CD4-positive, alpha-beta memory T cell (primary cell): ENCODE results near the gene IL3. TPM values are rescaled to one million over a fixed set of nuclear protein-coding genes. Genes with fewer than 3 reads are reported as not detected.

ENCODE experiments used
- CTCF ChIA-PET: fragments of 350-600 bp; sonication (Branson Sonifier 250); formaldehyde crosslinking; loops from one replicate; lab custom pipeline; 2021; ENCODE audit warnings: inconsistent platforms; ENCODE audit not compliant: partially characterized antibody; lab: Charles Lee
- POLR2A ChIA-PET: fragments of 350-600 bp; sonication (Branson Sonifier 250); formaldehyde crosslinking; loops from one replicate; lab custom pipeline; 2021; ENCODE audit not compliant: partially characterized antibody; lab: Charles Lee
- DNase-seq, 5 donors: peaks; one replicate each; pipeline versions ENCODE4 v3.0.0 to v3.0.0-alpha.2; 2020 to 2022; ENCODE audit warnings: mixed read lengths in 1 of 5
- H3K27ac ChIP-seq: one replicate; pipeline ENCODE4 v1.7.0; 2013; ENCODE audit warnings: low read depth, low read length
- H3K27me3 ChIP-seq: 2 replicates; pipeline ENCODE4 v1.7.0; 2013; ENCODE audit warnings: mild to moderate bottlenecking, low read length, moderate library complexity; ENCODE audit not compliant: insufficient read depth
- H3K36me3 ChIP-seq: 2 replicates; pipeline ENCODE4 v1.7.0; 2013; ENCODE audit warnings: mild to moderate bottlenecking, low read length, moderate library complexity; ENCODE audit not compliant: insufficient read depth
- H3K4me1 ChIP-seq: 2 replicates; pipeline ENCODE4 v1.7.0; 2013; ENCODE audit warnings: mild to moderate bottlenecking, low read length, moderate library complexity; ENCODE audit not compliant: insufficient read depth
- H3K4me3 ChIP-seq, 2 donors: one replicate each; pipeline ENCODE4 v1.7.0; 2013; ENCODE audit warnings: low read length in 2 of 2, mild to moderate bottlenecking in 1 of 2
- H3K9me3 ChIP-seq, 2 donors: one replicate each; pipeline ENCODE4 v1.7.0; 2013; ENCODE audit warnings: low read length in 2 of 2, control low read depth in 1 of 2; ENCODE audit not compliant: control insufficient read depth in 1 of 2
- H3K27ac Mint-ChIP-seq, 7 donors: one replicate each; pipeline ENCODE4 v1.8.0; 2020 to 2021; ENCODE audit warnings: mixed read lengths in 7 of 7, mild to moderate bottlenecking in 6 of 7, inconsistent platforms in 3 of 7, moderate library complexity in 3 of 7
- H3K27me3 Mint-ChIP-seq, 2 donors: one replicate each; pipeline ENCODE4 v1.8.0; 2020 to 2021; ENCODE audit warnings: mixed read lengths in 2 of 2
- H3K36me3 Mint-ChIP-seq, 2 donors: one replicate each; pipeline ENCODE4 v1.8.0; 2020 to 2021; ENCODE audit warnings: mixed read lengths in 2 of 2, inconsistent platforms in 1 of 2, mild to moderate bottlenecking in 1 of 2
- H3K4me1 Mint-ChIP-seq, 4 donors: one replicate each; pipeline ENCODE4 v1.8.0; 2020 to 2021; ENCODE audit warnings: mixed read lengths in 4 of 4, mild to moderate bottlenecking in 1 of 4
- H3K4me3 Mint-ChIP-seq, 8 donors: one replicate each; pipeline ENCODE4 v1.8.0; 2020 to 2021; ENCODE audit warnings: mixed read lengths in 8 of 8, mild to moderate bottlenecking in 7 of 8, moderate library complexity in 6 of 8, inconsistent platforms in 3 of 8
- H3K9me3 Mint-ChIP-seq, 8 donors: one replicate each; pipeline ENCODE4 v1.8.0; 2020 to 2021; ENCODE audit warnings: mixed read lengths in 8 of 8, mild to moderate bottlenecking in 5 of 8, inconsistent platforms in 3 of 8, moderate library complexity in 1 of 8
- intact Hi-C: fragments of 100-400 bp; cut with micrococcal nuclease; formaldehyde crosslinking; loops from one replicate; pipeline ENCODE4 v1.15.1; 2023
- polyA plus RNA-seq, 2 donors: library from polyadenylated mRNA; unstranded; fragments of 300-500 nt; fragmentation: Illumina TruSeq; gene quantifications; one replicate each; pipeline ENCODE4 v1.2.3, GENCODE V29; 2021
- total RNA-seq, 2 experiments: library from RNA; stranded (reverse); gene quantifications; one replicate each; pipeline ENCODE4 v1.2.3, GENCODE V29; 2021

IL3 gene
- total and polyA plus RNA-seq, 4 experiments from 2014 or later: not detected

GRCh38 chr5:132025403-132025971 lies 35.0 kb upstream of the IL3 start:
- Histone ChIP-seq H3K4me1 (peaks cover 32% of the 10 kb centered on the region), H3K9me3 (no peaks in the 10 kb centered on the region), H3K27me3 (no peaks in the 10 kb centered on the region), H3K27ac (no peak overlapping the region), H3K4me3 (no peak overlapping the region), H3K36me3 (no peaks in the 10 kb centered on the region)
- CTCF ChIA-PET: interaction anchor here (2.1 kb wide), 1 partner anchor 18 kb away, joined by 5 read pairs; no protein-coding TSS in a partner anchor
- POLR2A ChIA-PET: no interaction called here
- intact Hi-C loops: no loop called here
- H3K27ac Mint-ChIP-seq: no peak overlapping the region
- DNase-seq: no peak
- H3K9me3 Mint-ChIP-seq: no peaks in the 10 kb centered on the region
- peaks cover 1 to 2% of the 10 kb centered on the region in 2 donors for H3K27me3 Mint-ChIP-seq
- no peak overlapping the region for H3K4me3 Mint-ChIP-seq
- H3K36me3 Mint-ChIP-seq: no peaks in the 10 kb centered on the region
- H3K4me1 Mint-ChIP-seq: peaks cover 8 to 25% (median 14%) of the 10 kb centered on the region in 4 donors

GRCh38 chr5:132026516-132027008 lies 33.9 kb upstream of the IL3 start:
- Histone ChIP-seq H3K36me3 (no peaks in the 10 kb centered on the region), H3K4me1 (peaks cover 25% of the 10 kb centered on the region), H3K27me3 (no peaks in the 10 kb centered on the region), H3K27ac (no peak overlapping the region), H3K4me3 (no peak overlapping the region), H3K9me3 (no peaks in the 10 kb centered on the region)
- intact Hi-C loops: no loop called here
- Mint-ChIP-seq H3K4me3 (peak overlapping the region in 5 of 8 donors; percentile 9 to 58 (median 55)), H3K27ac (peak overlapping the region in 2 of 7 donors; percentile 48 to 94), H3K4me1 (peaks cover 0 to 19% (median 6%) of the 10 kb centered on the region in 4 donors), H3K27me3 (peaks cover 1 to 4% of the 10 kb centered on the region in 2 donors), H3K9me3 (peaks cover 0 to 2% (median 0%) of the 10 kb centered on the region in 8 donors), H3K36me3 (no peaks in the 10 kb centered on the region)
- CTCF ChIA-PET: no interaction called here
- DNase-seq: peak; percentile 39 to 82 (median 51)
- POLR2A ChIA-PET: no interaction called here

GRCh38 chr5:132027027-132027426 lies 33.4 kb upstream of the IL3 start:
- H3K27ac ChIP-seq: no peak overlapping the region
- Mint-ChIP-seq H3K4me3 (peak overlapping the region in 5 of 8 donors; percentile 2 to 57 (median 43)), H3K36me3 (no peaks in the 10 kb centered on the region), H3K9me3 (peaks cover 0 to 5% (median 0%) of the 10 kb centered on the region in 8 donors), H3K27me3 (peaks cover 1 to 5% of the 10 kb centered on the region in 2 donors), H3K27ac (peak overlapping the region in 3 of 7 donors; percentile 83 to 94 (median 92)), H3K4me1 (peaks cover 0 to 19% (median 6%) of the 10 kb centered on the region in 4 donors)
- H3K4me1 ChIP-seq: peaks cover 25% of the 10 kb centered on the region
- ChIA-PET POLR2A (no interaction called here), CTCF (interaction anchor here (1.5 kb wide), 1 partner anchor 15 kb away, joined by 4 read pairs; no protein-coding TSS in a partner anchor)
- no peak overlapping the region for H3K4me3 ChIP-seq
- intact Hi-C loops: no loop called here
- DNase-seq: no peak
- H3K36me3 ChIP-seq: no peaks in the 10 kb centered on the region
- H3K27me3 ChIP-seq: no peaks in the 10 kb centered on the region
- H3K9me3 ChIP-seq: no peaks in the 10 kb centered on the region

- CTCF ChIA-PET: no interaction called here
- intact Hi-C loops: no loop called here
- Histone ChIP-seq H3K27ac (no peak overlapping the region), H3K4me3 (no peak overlapping the region), H3K27me3 (no peaks in the 10 kb centered on the region), H3K36me3 (no peaks in the 10 kb centered on the region), H3K4me1 (peaks cover 25% of the 10 kb centered on the region), H3K9me3 (no peaks in the 10 kb centered on the region)
- Mint-ChIP-seq H3K36me3 (no peaks in the 10 kb centered on the region), H3K27me3 (peaks cover 1 to 5% of the 10 kb centered on the region in 2 donors), H3K4me1 (peaks cover 0 to 19% (median 4%) of the 10 kb centered on the region in 4 donors), H3K4me3 (no peak overlapping the region), H3K27ac (peak overlapping the region in 3 of 7 donors; percentile 7 to 60 (median 39)), H3K9me3 (peaks cover 0 to 20% (median 10%) of the 10 kb centered on the region in 8 donors)
- DNase-seq: no peak
- POLR2A ChIA-PET: interaction anchor here (0.6 kb wide), 1 partner anchor 12 kb away, joined by 3 read pairs; no protein-coding TSS in a partner anchor
Measured at GRCh38 chr5:132029609-132030330, 30.7 kb upstream of the IL3 start.

- intact Hi-C loops: no loop called here
- Histone ChIP-seq H3K27ac (no peak overlapping the region), H3K4me3 (no peak overlapping the region), H3K4me1 (peaks cover 25% of the 10 kb centered on the region), H3K27me3 (no peaks in the 10 kb centered on the region), H3K36me3 (no peaks in the 10 kb centered on the region), H3K9me3 (no peaks in the 10 kb centered on the region)
- CTCF ChIA-PET: interaction anchor here (1.4 kb wide), 1 partner anchor 23 kb away, joined by 3 read pairs; no protein-coding TSS in a partner anchor
- H3K36me3 Mint-ChIP-seq: no peaks in the 10 kb centered on the region
- peak overlapping the region in 2 of 7 donors; percentile 2 to 15 for H3K27ac Mint-ChIP-seq
- H3K27me3 Mint-ChIP-seq: peaks cover 1 to 5% of the 10 kb centered on the region in 2 donors
- POLR2A ChIA-PET: no interaction called here
- no peak for DNase-seq
- H3K4me3 Mint-ChIP-seq: no peak overlapping the region
- H3K4me1 Mint-ChIP-seq: peaks cover 0 to 19% (median 4%) of the 10 kb centered on the region in 4 donors
- peaks cover 0 to 20% (median 10%) of the 10 kb centered on the region in 8 donors for H3K9me3 Mint-ChIP-seq
Measured at GRCh38 chr5:132030610-132031009, 29.8 kb upstream of the IL3 start.

- POLR2A ChIA-PET: no interaction called here
- intact Hi-C loops: no loop called here
- no peak overlapping the region for H3K27ac Mint-ChIP-seq
Measured at GRCh38 chr5:132032196-132032595, 28.3 kb upstream of the IL3 start.

GRCh38 chr5:132033122-132033521 lies 27.3 kb upstream of the IL3 start:
- H3K4me3 ChIP-seq: no peak overlapping the region
- intact Hi-C loops: no loop called here
- H3K4me3 Mint-ChIP-seq: no peak overlapping the region
- ChIA-PET POLR2A (no interaction called here), CTCF (interaction anchor here (1.8 kb wide), 1 partner anchor 30 kb away, joined by 7 read pairs; no protein-coding TSS in a partner anchor)
- H3K36me3 Mint-ChIP-seq: no peaks in the 10 kb centered on the region
- H3K27ac ChIP-seq: no peak overlapping the region
- no peak overlapping the region for H3K27ac Mint-ChIP-seq
- peaks cover 1 to 5% of the 10 kb centered on the region in 2 donors for H3K27me3 Mint-ChIP-seq
- no peaks in the 10 kb centered on the region for H3K27me3 ChIP-seq
- peaks cover 0 to 25% (median 12%) of the 10 kb centered on the region in 8 donors for H3K9me3 Mint-ChIP-seq
- H3K9me3 ChIP-seq: no peaks in the 10 kb centered on the region
- no peak for DNase-seq
- peaks cover 0 to 8% (median 0%) of the 10 kb centered on the region in 4 donors for H3K4me1 Mint-ChIP-seq
- H3K4me1 ChIP-seq: no peaks in the 10 kb centered on the region
- no peaks in the 10 kb centered on the region for H3K36me3 ChIP-seq

More at GRCh38 chr5:132032196-132032595, 28.3 kb upstream of the IL3 start:
- Histone ChIP-seq H3K36me3 (no peaks in the 10 kb centered on the region), H3K27ac (no peak overlapping the region), H3K4me1 (peaks cover 9% of the 10 kb centered on the region), H3K27me3 (no peaks in the 10 kb centered on the region), H3K4me3 (no peak overlapping the region), H3K9me3 (no peaks in the 10 kb centered on the region)
- Mint-ChIP-seq H3K4me3 (no peak overlapping the region), H3K4me1 (peaks cover 0 to 12% (median 2%) of the 10 kb centered on the region in 4 donors), H3K9me3 (peaks cover 0 to 20% (median 12%) of the 10 kb centered on the region in 8 donors), H3K36me3 (no peaks in the 10 kb centered on the region), H3K27me3 (peaks cover 1 to 5% of the 10 kb centered on the region in 2 donors)
- no peak for DNase-seq
- CTCF ChIA-PET: interaction anchor here (0.8 to 1.8 kb wide), 3 partner anchors 25 to 466 kb away, joined by 3 to 7 read pairs (median 4); no protein-coding TSS in a partner anchor
